ENCODE results near the gene ATF1.

GRCh38 chr12:50788561-50788960 is 24.7 kb downstream of the ATF1 start:
- no peak for TF ChIP-seq HCFC1 (IDR thresholded peaks at IDR 0.05; ENCODE audit: low read length)
- TF ChIP-seq ATF2 (IDR thresholded peaks at IDR 0.05; ENCODE audit: low read length), result no peak
- TF ChIP-seq ATF7 (IDR thresholded peaks at IDR 0.05; ENCODE audit: low read depth), result no peak
- TF ChIP-seq CHD4 (IDR thresholded peaks at IDR 0.05), result no peak
- no peak for TF ChIP-seq POLR2A (IDR thresholded peaks at IDR 0.05; ENCODE audit: low read depth, low read length)
- TF ChIP-seq CTCF (IDR thresholded peaks at IDR 0.05 in 2 of 3, conservative IDR thresholded peaks at IDR 0.05 in 1 of 3; ENCODE audit: control insufficient read depth in 2 of 3, extremely low read depth in 1 of 3, insufficient read depth in 1 of 3, low read depth in 3 of 3, low read length in 3 of 3), result no peak
- no peak for TF ChIP-seq RUNX3 (IDR thresholded peaks at IDR 0.05; ENCODE audit: low read length)
- no peak for TF ChIP-seq EZH2 (IDR thresholded peaks at IDR 0.05; ENCODE audit: borderline replicate concordance, control insufficient read depth, low read depth, low read length)
- no peak for TF ChIP-seq BACH1 (IDR thresholded peaks at IDR 0.05; ENCODE audit: borderline replicate concordance)
- TF ChIP-seq BCL3 (IDR thresholded peaks at IDR 0.05; ENCODE audit: borderline replicate concordance, insufficient read depth, low read depth, low read length, poor library complexity, severe bottlenecking), result no peak
- no peak for TF ChIP-seq GATAD2B (conservative IDR thresholded peaks at IDR 0.05; ENCODE audit: low read depth)

Measured in GM12878 (cell line).